RPMI7951 (cell line): ENCODE results near the gene CD52. TPM values are rescaled to one million over a fixed set of nuclear protein-coding genes. Genes with fewer than 3 reads are reported as not detected.
A peak's percentile ranks its signal among the peaks of the same experiment; 100 is the strongest.
"Not testable (repeated sequence)": the region's sequence is repeated elsewhere in the genome, so short reads cannot be mapped to it uniquely, and the experiment has no call there.

Source experiments
- DNase-seq: peaks from one replicate; pipeline ENCODE4 v3.0.0-alpha.2; 2012; ENCODE audit warnings: low read depth
- total RNA-seq: library from RNA; depleted of rRNA; stranded (reverse); fragments of >200 nt; shearing (Covaris generic); gene quantifications from 2 replicates; pipeline ENCODE4 v1.2.3, GENCODE V29; 2014

CD52 gene
- total RNA-seq, 1 experiment from 2014 or later = not detected

DNA sequence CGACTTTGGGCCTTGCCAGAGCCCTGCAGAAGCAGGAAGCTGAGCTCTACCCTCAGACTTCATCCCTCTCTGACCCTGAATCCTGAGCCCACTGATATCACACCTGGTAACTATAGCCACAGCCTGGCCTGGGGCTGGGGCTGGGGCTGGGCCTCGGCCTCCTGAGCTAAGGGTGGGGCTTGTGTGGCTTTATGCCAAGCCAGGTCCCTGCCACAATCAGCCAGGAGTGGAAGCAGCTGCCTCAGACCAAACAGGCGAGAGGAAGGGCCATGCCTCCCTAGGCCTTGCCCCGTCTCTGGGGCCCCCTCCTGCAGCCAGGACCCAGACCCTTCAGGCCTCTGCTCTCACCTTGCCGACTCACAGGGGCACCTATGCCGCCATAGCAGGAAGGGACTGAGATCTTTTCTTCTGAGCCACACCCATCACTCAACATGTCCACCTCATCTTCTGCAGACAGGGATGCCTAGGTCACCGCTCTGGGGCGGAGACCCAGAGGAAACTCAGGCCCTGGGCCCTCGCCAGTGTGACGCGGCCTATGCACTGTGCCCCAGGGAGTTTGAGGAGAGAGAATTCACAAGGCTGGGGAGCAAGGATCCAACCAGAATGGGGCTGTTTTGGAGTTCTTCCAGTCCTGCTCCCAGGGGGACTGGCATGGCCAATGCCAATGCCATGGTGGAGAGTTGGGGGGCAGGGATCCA, 17.0 kb upstream of the CD52 start:
- DNase-seq = no peak

DNA sequence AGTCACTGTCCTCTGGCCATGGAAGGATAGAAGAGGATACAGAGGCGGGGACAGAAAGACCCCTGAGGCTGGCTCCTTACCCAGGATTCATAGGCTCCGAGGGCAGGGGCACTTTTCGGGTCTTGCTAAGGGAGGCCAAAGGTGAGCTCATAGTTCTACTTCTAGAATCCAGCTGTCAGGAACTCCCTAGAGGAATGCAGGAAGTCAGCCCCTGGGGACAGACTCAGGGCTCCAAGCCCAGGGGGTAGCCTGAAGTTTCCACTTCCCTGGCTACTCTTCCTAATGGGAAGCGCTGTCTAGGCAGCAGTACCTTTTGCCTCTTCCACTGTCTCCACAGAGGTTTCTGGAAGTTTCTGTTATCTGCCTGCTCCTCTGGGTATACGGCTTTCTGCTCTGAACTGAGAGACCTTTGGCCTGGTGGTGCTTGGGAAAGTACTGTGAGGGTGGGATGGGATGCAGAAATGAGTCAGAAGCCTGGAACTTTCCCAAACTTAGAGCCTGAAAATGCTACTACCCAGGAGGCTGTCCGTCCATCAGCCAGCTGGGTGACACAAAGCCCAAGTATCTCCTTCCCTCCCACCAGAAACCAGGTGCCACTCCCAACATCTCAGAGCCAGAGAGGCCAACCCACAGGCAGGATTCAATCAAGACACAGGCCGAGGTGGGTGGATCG, 14.9 kb upstream of the CD52 start:
- DNase-seq = peak; percentile 93

DNA sequence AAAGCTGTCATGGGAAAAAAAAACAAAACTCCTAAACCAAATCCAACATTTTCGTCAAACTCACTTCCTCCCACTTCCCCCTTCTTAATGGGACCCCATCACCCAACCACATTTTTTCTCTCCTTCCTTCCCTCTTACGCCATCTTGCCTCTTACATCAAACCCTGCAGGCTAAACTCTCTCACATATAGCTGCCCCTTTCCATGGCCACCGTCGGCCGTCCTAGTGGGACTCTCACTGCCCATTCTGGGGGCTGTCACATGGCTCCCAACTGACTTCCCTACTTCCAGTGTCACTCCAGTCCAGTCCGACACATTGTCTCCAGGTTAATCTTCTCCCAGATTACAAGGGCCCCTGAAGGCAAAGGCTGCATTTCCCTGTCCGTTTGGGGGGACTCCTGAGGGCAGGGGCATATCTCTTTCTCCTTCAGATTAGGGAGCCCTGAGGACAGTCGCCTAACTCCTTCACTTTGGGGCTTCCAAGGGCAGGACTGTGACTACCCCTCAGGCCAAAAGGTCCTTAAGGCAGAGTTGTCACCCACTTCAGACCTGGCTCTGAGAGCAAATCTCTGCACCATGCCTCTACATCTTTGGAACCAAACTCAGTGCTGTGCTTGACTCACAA, 12.0 kb upstream of the CD52 start:
- no peak for DNase-seq

DNA sequence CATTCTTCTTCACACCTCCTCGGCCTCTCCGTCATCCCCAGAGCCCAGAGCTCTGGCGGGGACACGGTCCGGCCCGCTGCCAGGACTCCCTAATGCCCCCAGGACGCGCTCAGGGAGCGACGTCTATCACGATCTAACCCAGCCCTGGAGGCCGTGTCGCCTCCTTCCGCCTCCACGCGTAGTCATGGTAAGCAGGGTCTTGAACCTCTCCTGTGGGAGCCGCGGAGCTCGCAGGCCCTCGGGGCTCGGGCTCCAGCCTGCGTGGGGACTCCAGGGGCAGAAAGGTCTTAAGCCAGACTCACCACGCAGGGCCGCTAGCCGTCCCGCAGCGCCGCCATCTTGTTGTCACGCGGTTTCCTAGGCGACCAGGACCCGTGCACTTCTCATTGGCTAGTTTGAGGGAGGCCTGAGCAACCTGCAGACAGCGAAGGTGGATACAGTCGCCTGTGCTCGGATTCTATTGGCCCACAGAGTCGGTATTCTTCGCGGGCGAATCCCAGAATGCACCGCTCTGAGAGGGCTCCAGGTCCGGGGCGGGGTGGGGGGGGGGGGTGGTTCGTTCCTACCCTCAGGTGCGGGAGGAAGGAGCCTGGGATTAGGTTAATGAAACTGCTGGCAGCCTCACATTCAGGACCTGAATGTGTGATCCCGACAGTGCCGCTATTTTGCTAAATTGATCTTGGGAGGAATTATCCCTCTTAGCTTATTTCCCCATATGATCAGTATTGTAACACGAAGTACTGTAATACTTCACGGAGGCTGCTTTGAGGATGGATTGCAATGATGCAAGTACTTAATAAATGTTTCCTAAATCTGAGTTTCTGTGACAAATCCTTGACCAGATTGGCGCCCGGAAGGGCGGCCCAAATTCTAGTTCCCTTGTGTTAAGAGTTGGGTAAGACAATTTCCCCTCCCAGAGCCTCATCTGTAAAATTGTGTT, 11.2 kb upstream of the CD52 start, which contains the start of gene UBXN11:
TSS of gene UBXN11 (minus strand) at position 347 of the 940 bp plus-strand sequence. CDS start 3,753 bp downstream, outside the sequence.
- DNase-seq = peak; percentile 94

DNA sequence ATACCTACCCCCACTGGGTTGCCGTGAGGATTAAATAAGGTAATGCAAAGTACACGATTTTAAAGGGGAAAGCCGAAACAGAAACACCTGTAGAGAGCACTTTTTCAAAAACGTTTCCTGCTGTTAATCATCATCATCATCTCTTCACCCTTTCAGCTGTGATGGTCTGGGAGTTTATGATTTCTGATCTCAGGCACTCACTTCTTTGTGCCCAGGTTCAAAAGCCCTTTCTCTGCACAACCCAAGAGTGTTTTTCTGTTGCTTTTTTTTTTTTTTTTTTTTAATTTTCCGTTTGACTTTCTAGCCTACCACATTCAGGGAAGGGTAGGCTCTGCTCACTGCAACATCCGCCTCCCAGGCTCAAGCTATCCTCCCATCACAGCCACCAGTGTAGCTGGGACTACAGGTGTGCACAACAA, 10.4 kb upstream of the CD52 start:
- DNase-seq = no peak

DNA sequence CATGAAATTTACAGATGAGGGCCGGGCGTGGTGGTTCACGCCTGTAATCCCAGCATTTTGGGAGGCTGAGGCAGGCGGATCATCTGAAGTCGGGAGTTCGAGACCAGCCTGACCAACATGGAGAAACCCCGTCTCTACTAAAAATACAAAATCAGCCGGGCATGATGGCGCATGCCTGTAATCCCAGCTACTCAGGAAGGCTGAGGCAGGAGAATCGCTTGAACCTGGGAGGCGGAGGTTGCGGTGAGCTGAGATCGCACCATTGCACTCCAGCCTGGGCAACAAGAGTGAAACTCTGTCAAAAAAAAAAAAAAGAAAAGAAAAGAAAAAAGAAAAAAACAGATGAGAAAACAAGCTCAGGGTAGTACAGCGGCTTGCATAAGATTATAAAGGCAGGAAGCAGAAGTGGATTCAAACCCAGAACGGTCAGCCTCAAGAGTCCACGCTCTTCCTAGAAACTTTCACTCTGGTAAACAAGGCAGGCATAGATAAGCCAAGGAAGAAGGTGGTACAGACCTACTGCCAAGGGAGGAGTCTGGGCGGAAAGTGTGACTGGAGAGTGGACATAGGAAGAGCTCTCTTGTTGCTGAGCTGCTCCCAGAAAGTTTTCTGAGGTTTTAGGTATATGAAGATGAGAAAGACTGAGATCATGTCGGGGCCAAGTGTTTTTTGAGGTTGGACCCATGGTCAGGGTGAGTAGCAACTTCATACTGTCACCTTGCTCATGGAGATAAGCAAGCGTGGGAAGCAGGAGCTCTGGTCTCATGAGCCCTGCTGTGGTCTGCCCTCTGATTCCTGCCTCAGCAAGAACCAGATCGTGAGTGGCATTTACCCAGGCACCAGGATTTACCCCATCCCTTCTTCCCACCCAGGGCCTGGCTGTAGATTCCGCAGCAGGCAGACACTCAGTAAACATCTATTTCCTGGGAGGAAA, 9.5 kb upstream of the CD52 start:
- not testable (repeated sequence) for DNase-seq

DNA sequence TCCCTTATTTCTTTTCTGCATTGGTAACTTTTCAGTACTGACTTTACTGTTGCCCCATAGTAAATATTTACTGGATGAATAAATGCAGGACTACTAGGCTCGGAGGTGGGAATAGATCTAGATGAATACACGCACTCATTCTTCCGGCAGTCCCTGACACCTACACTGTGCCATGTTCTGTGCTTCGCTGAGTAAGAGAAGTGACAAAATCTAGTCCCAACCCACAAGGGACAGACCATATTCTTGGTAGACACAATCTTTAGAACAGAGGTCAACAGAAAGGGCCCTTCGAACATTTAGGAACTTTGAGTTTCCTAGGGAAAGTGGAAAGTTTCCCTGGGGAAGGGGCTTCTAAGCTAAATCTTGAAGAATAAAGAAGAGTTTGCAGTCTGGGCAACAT, 3.3 kb upstream of the CD52 start:
- no peak for DNase-seq

DNA sequence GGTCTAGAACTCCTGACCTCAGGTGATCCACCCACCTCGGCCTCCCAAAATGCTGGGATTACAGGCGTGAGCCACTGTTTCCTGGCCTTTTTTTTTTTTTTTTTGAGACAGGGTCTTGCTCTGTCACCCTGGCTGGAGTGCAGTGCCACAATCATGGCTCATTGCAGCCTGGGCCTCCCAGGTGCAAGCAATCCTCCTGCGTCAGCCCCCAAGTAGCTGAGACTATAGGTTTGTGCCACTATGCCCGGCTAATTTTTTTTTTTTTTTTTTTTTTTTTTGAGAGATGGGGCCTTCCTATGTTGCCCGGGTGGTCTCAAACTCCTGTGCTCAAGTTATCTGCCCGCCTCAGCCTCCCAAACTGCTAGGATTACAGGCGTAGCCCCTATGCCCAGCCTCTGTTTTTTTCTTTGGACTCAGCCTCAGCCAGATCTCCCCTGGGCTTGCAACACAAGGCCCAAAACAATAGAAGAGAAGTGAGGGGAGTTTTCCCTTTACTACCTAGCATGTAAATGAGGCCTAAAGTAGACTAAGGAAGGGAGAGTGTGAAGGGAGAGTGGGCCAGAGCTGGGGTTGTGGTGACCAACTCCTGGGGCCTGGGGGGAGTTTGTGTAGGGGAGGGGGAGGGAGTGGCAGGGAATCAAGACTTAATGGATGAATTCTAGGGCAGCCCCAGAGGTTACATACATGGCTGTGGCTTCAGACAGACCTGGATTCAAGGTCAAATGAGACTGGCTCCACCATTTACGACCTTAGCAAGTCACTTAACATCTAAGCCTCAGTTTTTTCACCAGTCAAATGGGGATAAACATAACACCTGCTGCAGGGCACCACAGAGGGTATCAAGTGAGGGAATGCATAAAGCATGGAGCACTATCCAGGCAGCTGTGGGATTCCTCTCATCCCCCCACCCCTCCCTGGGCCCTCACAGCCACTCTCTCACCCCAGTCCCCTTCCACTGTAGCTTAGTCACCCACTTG, 1.6 kb upstream of the CD52 start:
- DNase-seq = no peak

DNA sequence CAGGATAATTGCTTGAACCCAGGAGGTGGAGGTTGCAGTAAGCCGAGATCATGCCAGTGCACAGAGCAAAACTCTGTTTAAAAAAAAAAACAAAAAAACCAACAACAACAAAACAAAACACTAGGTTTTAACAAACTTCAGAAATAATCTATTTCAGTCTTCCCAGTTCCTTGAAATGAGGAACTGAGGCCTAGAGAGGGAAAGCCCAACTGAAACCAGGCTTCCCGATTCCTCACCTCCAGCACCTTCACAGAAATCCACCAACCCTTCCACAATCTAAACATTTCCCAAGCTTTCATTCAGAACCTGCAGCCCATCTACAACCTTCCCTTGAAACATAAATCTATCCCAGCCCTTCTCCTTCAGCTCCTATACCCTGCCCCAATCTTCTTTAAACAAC, 612 bp upstream of the CD52 start:
- DNase-seq = no peak

DNA sequence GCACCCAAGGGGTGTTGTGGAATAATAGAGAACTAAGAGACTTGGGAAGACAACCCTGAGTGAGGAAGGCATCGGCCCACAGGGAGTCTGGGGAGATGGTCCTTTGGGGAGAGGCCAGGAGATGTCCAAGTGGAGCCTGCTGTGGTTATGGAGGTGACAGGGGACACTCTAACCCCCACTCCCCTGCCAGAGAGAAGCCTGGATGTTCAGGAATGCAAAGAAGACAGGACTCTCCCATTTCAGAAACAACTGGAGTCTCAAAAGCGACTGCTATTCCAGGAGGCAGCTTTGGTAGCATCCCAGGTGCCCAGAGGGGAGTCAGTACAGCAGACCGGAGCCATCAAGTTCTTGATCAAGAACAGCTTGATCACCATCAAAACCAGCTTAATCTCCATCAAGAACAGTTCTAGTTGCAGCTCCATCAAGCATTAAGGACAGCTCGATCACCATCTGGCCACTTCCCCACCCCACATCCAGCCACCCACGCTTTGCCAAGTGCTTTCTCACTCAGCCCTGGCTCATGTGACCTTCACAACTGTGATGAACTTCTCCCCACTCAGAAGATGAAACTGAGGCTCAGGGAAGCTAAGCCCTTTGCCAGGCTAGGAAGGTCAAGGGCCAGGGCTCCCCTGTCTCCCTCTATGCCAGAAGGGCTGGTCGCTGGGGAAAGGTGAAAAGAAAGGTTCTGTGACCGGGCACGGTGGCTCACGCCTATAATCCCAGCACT, 743 bp downstream of the CD52 start:
- DNase-seq = no peak

DNA sequence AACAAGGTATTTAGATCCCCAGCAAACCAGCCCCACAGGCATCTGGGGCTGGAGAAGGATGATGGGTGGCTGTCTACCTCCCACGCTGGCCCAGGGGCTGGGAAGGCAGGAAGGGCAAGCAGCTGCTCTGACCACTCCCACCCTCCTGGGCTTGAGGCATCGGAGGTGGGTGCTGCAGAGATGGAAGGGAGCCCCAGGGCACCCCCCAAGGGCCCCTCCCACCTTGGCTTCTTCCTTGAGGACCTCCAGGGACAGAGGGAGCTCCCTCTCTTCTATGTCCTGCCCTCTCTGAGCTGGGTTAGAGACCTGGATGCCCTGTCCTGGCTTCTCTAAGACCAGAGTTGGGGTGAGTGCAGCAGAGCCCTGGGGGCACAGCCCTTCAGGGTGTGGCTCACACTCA, 3.1 kb downstream of the CD52 start:
- no peak for DNase-seq

DNA sequence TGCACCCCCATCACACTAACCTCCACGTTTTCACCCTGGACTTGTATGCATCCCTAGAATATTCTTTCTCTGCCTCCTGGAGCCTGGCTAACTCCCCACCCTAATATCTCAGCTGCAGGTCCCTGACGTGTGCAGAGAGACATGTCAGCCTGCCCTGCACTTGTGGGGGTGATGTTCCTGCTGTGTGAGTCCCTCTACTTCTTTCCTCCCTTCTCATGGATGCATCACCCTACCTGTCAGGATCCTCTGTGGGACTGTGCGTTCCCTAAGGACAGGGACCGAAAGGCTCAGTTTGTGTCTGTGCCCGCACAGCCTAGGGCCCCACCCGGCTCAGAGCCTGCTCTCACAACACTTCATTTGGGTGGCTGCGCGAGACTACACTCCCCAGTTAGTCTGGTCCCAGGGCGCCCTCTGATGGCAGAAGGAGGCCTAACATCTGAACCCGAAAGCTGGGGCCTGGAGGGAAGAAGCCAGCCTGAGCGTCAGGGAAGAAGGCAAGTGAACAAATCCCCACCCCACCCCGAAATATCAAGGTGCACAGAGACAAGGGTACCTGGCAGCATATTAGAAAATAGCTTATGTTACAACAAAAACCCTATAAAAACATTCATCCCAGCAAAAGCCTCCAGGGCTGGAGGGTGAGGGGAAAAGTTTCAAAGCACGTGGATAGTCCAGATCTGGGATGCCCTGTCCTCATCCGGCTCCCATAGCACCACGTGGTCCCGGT, 3.7 kb downstream of the CD52 start:
- peak; percentile 78 for DNase-seq

DNA sequence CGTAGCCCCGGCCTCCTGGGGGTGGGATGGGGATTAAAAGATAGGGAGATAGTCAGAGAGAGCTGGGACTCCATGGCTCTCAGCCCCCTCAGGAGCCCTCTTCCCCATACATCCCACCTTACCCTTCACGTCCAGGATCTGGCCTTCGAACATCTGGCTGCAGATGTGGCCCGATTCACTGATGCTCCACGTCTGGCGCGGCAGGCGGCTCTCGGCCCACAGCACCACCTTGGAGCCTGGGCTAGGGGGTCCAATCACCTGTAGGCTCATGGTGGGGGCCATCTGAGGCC, 4.2 kb downstream of the CD52 start:
- no peak for DNase-seq

DNA sequence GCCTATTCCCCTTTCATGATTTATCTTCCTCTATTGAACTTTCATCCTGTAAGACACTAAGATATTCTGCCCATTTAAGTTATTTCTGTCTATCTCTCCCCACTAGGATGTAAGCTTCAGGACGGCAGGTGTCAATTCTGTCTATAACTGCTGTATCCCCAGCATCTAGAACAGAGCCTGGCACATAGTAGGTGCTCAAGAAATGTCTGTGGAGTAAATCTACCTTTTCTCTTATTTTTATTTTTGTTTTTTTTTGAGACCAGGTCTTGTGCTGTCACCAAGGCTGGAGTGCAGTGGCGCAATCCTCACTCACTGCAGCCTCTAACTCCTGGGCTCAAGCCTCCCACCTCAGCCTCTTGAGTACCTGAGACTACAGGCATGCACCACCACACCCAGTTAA, 5.6 kb downstream of the CD52 start:
- no peak for DNase-seq

DNA sequence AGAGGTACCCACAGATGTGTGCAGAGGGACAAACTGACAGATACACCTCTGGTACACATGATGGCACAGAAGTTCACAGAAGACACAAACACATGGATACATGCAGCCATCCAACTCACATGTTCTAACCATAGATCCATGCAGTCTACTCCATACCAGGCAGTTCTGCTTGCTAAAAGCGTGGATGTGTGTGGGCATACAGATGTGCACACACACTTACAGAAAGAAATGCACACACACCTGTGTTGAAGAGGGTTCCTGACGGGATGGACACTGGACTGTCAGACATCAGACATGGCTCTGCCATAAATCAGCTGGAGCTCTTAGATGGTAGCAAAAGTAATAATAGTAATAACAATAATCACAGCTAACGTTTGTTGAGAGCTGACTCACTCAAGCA, 6.8 kb downstream of the CD52 start:
- no peak for DNase-seq

DNA sequence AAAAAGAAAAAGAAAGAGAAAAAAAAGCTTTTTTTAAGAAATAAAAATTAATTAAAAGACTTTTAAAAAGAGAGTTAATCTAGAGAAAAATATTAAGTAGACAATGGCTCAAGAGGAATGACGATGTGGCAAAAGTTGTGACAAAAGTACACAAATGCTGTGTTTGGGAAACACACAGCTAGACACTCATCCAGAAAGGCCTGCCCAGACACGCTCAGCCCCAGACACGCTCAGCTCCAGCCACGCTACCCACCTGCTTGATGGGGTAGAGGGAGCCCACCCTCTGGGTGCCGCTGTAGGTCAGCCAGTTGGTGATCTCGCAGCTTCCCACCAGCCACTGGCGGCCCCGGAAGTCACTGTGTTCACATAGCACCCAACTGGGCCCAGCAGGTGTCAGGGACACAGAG, 10.2 kb downstream of the CD52 start:
- DNase-seq = no peak

DNA sequence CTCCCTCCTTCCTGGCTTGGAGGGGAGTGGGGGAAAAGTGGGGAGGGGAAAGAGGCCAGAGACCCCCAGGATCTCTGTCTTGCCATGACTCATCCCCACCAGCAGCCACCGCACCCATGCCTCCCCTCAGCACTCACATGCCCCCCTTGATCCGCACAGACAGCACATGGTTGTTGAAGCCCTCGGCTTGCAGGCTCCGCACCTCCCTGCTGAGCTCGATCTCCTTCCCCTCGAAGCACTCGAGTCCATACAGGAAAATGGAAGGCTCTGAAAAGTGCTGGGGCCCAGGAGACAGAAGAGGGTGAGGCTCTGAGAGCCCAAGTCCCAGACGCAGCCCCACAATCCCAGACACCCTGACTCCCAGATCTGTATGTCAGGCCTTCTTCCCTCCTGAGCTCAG, 10.8 kb downstream of the CD52 start:
- no peak for DNase-seq

DNA sequence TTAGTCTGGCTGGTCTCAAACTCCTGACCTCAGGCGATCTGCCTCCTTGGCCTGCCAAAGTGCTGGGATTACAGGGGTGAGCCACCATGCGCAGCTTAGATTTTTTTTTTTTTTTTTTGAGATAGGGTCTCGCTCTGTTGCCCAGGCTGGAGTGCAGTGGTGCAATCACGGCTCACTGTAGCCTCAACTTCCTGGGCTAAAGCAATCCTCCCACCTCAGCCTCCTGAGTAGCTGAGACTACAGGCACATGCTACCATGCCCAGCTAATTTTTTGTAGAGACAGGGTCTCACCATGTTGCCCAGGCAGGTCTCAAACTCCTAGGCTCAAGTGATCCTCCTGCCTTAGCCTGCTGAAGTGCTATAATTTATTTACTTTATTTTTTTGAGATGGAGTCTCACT, 11.6 kb downstream of the CD52 start:
- DNase-seq = not testable (repeated sequence)
